Stimulated activated CD4-positive, alpha-beta T cell treated with anti-CD3 and anti-CD28 coated beads, Interleukin-15, amount 100 ng/mL, for 48 hours (primary cell): ENCODE results near the gene UBE3A.

Experiments used
- DNase-seq, 2 donors: peaks; one replicate each; pipeline ENCODE4 v3.0.0-alpha.2; 2020; ENCODE audit warnings: low read depth in 2 of 2

Gene UBE3A

GRCh38 chr15:25403771-25404170 is 35.1 kb downstream of the UBE3A start:
- no peak for DNase-seq

DNA sequence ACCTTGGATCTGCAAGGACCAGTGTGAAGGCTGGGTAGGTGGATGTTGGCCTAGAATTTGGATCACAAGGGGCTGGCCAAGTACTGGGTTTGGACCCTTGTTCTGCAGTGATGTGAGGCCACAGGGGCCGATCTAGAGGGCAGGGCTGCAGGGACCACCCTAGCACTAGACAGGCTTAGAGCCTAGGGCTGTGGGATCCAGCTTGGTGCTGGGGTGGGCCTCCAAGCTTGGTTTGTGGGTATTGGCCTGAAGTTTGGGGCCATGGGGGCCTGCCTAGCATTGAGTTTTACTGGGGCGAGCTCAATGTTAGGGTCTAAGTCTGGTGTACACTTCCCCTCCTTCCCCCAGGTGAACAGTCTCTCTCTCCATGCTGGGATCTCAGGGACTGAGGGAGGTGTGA is 36.5 kb downstream of the UBE3A start:
- DNase-seq = no peak

DNA sequence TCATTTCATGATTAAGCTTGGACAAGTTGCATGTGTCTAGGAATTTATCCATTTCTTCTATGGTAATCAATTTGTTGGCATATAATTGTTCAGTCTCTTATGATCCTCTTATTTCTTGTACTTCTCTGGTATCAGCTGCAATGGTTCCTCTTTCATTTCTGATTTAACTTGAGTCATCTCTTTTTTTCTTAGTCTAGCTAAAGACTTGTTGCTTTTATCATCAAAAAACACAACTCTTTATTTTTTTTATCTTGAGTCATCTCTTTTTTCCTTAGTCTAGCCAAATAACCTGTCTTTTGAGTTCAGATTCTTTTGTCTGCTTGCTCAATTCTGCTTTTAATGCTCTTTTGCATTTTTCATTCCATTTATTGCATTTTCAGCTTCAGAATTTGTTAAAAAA is 37.3 kb downstream of the UBE3A start:
- no peak for DNase-seq

GRCh38 chr15:25397100-25397499 is 41.7 kb downstream of the UBE3A start:
- DNase-seq = no peak

- DNase-seq = no peak
Observed at GRCh38 chr15:25394898-25395297, 43.9 kb downstream of the UBE3A start.

DNA sequence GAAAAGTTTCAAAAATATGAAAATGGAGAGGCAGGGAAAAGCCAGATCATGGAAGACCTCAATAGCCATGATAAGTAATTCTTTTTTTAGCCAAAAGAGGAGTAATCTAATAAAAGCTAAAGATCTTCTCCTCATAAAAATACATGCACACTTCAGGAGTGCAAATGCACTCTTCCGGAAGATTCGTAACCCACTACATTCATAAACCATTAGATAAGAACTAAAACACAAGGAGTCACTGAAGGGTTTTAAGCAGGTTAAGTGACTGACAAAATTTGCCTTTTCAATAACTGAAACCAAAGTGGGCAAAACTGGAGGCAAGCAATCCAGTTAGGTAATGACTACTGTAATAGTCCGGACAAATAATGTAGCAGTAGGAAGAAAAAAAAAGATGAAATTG is 46.0 kb downstream of the UBE3A start:
- no peak for DNase-seq

- DNase-seq = no peak
Observed at GRCh38 chr15:25391971-25392721, 46.7 kb downstream of the UBE3A start.

DNA sequence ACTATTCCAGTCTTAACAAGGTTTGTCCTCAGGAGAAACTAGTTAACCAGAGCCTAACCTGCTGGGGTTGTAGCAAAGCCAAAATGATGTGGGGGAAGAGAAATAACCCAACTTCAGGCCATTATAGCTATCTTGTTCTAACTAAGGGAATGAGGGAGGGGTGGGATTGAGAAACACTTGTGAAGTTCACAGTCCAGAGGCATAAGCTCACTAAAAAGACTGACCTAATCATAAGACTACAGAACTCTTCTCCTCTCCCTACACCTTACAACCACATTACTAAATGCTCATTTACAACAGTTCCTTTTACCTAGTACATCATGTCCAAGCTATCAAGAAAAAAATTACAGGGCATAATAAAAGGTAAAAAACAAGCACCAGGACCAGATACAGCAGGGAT is 52.8 kb downstream of the UBE3A start:
- DNase-seq = no peak

DNA sequence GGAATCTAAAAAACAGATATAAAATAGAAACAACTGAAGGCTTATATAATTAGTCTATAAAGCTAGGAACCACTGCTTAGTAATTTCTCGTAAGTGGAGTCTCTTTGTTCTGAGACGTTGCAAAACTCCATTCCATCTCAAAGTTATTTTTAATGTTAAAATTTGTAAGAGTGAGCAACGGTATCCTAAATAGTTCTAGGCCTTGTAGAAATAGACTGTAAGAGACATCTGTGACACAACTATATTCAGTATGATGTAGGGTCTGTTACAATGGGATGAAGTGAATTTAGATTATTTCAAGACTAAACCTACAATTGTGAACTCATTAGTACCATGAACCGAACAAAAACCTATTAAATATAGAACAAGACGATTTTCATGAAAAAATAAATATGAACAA is 57.2 kb downstream of the UBE3A start:
- DNase-seq = no peak

DNA sequence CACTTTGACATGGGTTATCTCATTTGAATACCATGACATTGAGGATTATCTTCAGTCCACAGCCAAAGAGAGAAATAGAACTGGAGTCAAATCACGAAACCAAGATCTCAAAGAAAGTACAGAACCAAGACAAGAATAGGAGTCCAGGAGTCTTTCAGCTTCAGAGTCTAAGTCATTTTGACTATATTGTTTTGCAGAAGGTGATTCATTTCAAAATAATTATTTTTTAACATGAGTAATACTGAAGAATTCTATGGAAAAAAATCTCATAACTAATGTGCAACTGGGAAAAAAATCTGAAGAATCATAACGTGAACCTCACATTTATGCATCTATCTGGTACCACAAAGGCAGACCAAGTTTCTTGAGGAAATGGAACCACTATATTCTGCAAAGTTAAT is 60.3 kb downstream of the UBE3A start:
- no peak for DNase-seq

GRCh38 chr15:25375557-25375956 is 63.3 kb downstream of the UBE3A start:
- DNase-seq = no peak

- DNase-seq = no peak
Observed at GRCh38 chr15:25374143-25374542, 64.7 kb downstream of the UBE3A start.

GRCh38 chr15:25372298-25372697 is 66.5 kb downstream of the UBE3A start:
- DNase-seq = no peak

GRCh38 chr15:25368850-25369249 is 70.0 kb downstream of the UBE3A start:
- no peak for DNase-seq

DNA sequence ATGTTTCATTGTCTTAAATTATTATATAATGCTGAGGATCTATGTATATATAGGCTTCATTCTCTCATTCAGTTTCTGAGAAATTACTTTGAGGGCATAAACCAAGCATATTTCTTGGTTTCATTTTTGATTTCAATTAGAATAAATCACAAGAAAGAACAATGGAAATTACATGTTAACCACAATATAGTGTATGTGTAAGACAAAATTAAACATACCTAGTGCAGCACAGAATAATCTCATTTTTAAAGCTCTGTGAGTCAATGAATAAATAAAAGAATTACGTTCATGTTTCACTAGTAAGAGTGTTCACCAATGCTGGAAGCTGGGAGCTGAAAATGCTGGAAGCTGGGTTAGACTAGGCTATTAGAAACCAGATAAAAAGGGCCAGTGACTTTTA is 72.8 kb downstream of the UBE3A start:
- DNase-seq = no peak

DNA sequence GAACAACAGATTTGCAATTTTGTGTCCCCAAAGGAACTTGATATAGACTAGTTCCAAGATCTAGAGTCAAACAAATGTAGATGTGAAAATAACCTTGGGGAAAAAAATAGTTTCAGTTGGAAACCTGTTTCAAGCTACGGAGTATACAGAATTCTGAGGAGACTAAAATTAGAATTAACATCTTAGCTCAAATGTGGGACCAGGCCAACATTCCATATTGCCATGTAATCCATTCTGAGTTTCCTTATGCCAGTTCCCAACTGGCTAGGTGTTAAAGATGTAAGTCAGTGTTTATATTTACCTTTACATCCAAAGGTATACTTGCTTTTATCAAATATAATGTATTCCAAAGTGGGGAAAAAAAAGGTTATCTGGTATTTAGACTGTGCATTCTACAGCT is 76.3 kb downstream of the UBE3A start:
- no peak for DNase-seq

- no peak for DNase-seq
Observed at GRCh38 chr15:25347707-25348106, 91.1 kb downstream of the UBE3A start.

GRCh38 chr15:25346371-25346770 is 92.5 kb downstream of the UBE3A start:
- DNase-seq = no peak

- DNase-seq = no peak
Observed at GRCh38 chr15:25345943-25346342, 92.9 kb downstream of the UBE3A start.

DNA sequence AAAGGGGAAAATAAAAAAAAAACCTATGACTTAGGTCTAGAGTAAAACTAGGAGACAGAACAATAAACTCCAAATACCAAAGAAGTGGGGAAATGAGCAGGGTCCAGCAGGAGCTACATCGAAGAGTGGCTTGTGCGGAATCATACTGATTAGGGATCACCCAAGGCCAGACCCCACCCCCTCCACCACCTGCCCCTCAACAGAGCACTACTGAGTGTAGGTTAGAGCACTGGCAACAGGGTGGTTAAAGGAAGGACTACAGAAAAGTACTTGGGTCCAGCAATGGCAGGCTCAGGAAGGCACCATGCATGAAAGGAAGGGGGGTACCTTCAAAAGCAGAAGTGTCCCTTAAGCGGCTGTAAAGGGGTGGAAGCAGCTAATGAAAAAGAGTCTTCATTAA is 96.2 kb downstream of the UBE3A start:
- no peak for DNase-seq

GRCh38 chr15:25339431-25339830 is 99.4 kb downstream of the UBE3A start:
- no peak for DNase-seq

- no peak for DNase-seq
Observed at GRCh38 chr15:25335279-25335678, 103.5 kb downstream of the UBE3A start.

- no peak for DNase-seq
Observed at GRCh38 chr15:25333049-25333448, 105.8 kb downstream of the UBE3A start.

DNA sequence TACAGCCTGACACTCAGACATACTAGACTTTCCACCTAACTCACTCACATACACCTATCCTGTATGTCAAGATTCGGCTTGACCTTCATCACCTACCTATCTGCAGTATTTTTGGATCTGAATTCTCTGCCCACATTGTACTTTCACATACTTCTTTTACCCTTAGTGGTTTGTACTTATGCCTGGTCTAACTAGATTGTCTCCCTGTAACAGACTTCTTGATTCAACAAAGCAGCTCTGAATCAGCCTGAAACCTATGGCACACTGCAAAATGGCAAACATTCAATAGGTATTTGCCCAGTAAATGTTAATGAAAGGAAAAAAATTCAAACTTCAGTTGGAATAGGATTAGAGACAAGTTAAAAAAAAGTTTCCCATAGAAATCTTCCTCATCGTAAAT is 106.5 kb downstream of the UBE3A start:
- DNase-seq = no peak
